A549 (cell line): ENCODE data around the gene KCNH8. TPM values are rescaled to one million over a fixed set of nuclear protein-coding genes. Genes with fewer than 3 reads are reported as not detected.
"Not testable (repeated sequence)": the region's sequence is repeated elsewhere in the genome, so short reads cannot be mapped to it uniquely, and the experiment has no call there.

Experiments used
- ATAC-seq, 2 experiments: fragments of 200-7000 bp in 1 of 2; fragments of >200 bp in 1 of 2; cut with Nextera tagmentation in 1 of 2; cut with Tn5 transposase in 1 of 2; 3 replicates each; pipeline versions ENCODE4 v1.8.0 to v1.9.1; 2018 to 2020; ENCODE audit warnings: mild to moderate bottlenecking in 1 of 2, moderate library complexity in 1 of 2
- CTCF ChIA-PET: fragments of 300-600 bp; sonication (Branson Sonifier 250); formaldehyde crosslinking; extraction: SDS; loops from one replicate; lab custom pipeline; 2021; ENCODE audit warnings: antibody characterized with exemption, inconsistent platforms; lab: Yijun Ruan, JAX
- POLR2A ChIA-PET: fragments of 350-600 bp; formaldehyde crosslinking; extraction: SDS; loops from one replicate; lab custom pipeline; 2021; ENCODE audit warnings: antibody characterized with exemption, inconsistent platforms; lab: Yijun Ruan, JAX
- DNase-seq, 2 experiments: peaks; one replicate each; pipeline versions ENCODE4 v3.0.0 to v3.0.0-alpha.2; 2011 to 2016; ENCODE audit warnings: low read depth in 1 of 2, low spot score in 1 of 2
- FAIRE-seq: peaks from 2 replicates; lab custom pipeline; 2011; peaks lifted over from hg19 to GRCh38; lab: Jason Lieb, UNC
- H3K27ac ChIP-seq, 2 experiments: fragments of >200 bp; sonication (Bioruptor Twin); formaldehyde crosslinking; 3 replicates each; pipeline ENCODE4 v1.5.1; 2016 to 2017
- H3K4me1 ChIP-seq: fragments of >200 bp; sonication (Bioruptor Twin); formaldehyde crosslinking; 3 replicates; pipeline ENCODE4 v1.6.1; 2016
- H3K4me2 ChIP-seq: fragments of >200 bp; sonication (Bioruptor Twin); formaldehyde crosslinking; 3 replicates; pipeline ENCODE4 v1.6.1; 2016
- H3K4me3 ChIP-seq: fragments of >200 bp; sonication (Bioruptor Twin); formaldehyde crosslinking; 3 replicates; pipeline ENCODE4 v1.5.1; 2016
- H3K9me3 ChIP-seq: fragments of >200 bp; sonication (Bioruptor Twin); formaldehyde crosslinking; 3 replicates; pipeline ENCODE4 v1.6.1; 2016
- CTCF ChIP-seq: fragments of >200 bp; sonication (Bioruptor Twin); formaldehyde crosslinking; IDR thresholded peaks from 3 replicates; pipeline ENCODE4 v1.5.1; 2016
- HEYL ChIP-seq: fragments of 250-450 bp; sonication (Bioruptor Pico); IDR thresholded peaks from 2 replicates; pipeline ENCODE4 v1.8.0; 2021; ENCODE audit warnings: mild to moderate bottlenecking, moderate library complexity
- HMGXB4 ChIP-seq: fragments of 250-450 bp; sonication (Bioruptor Pico); IDR thresholded peaks from 2 replicates; pipeline ENCODE4 v1.5.0; 2021; ENCODE audit warnings: mild to moderate bottlenecking, moderate library complexity, borderline replicate concordance
- JUN ChIP-seq, 2 experiments: fragments of >200 bp; sonication (Bioruptor Twin); formaldehyde crosslinking; IDR thresholded peaks; 2 replicates in 1 of 2; 3 replicates in 1 of 2; pipeline ENCODE4 v1.6.1; 2016 to 2017
- JUNB ChIP-seq: fragments of >200 bp; sonication (Bioruptor Twin); formaldehyde crosslinking; IDR thresholded peaks from 2 replicates; pipeline ENCODE4 v1.6.1; 2016
- MAX ChIP-seq: IDR thresholded peaks from 2 replicates; pipeline ENCODE4 v1.6.1; 2012
- NFE2L2 ChIP-seq: fragments of 150-350 bp; conservative IDR thresholded peaks from 2 replicates; pipeline ENCODE4 v1.6.1; 2014; ENCODE audit warnings: low read length
- NPAS2 ChIP-seq: fragments of 250-450 bp; sonication (Bioruptor Pico); IDR thresholded peaks from 2 replicates; pipeline ENCODE4 v1.8.0; 2022; ENCODE audit warnings: mild to moderate bottlenecking, moderate library complexity, borderline replicate concordance
- PHF8 ChIP-seq: fragments of 200-600 bp; sonication (generic); IDR thresholded peaks from 2 replicates; pipeline ENCODE4 v1.6.1; 2016; ENCODE audit warnings: low read depth, mild to moderate bottlenecking, antibody characterized with exemption, moderate library complexity, borderline replicate concordance
- POLR2AphosphoS2 ChIP-seq: conservative IDR thresholded peaks from 2 replicates; pipeline ENCODE4 v1.6.1; 2012; ENCODE audit warnings: low read length, improper control_type of control experiment, inconsistent platforms
- RFX5 ChIP-seq: fragments of 450-650 bp; IDR thresholded peaks from 2 replicates; pipeline ENCODE4 v1.7.1; 2014; ENCODE audit warnings: antibody characterized with exemption, mild to moderate bottlenecking, moderate library complexity
- RNF2 ChIP-seq: fragments of 200-600 bp; sonication (generic); IDR thresholded peaks from 2 replicates; pipeline ENCODE4 v1.6.1; 2016; ENCODE audit warnings: low read depth, mild to moderate bottlenecking, antibody characterized with exemption, moderate library complexity, borderline replicate concordance
- SMC3 ChIP-seq: fragments of >200 bp; sonication (Bioruptor Twin); formaldehyde crosslinking; IDR thresholded peaks from 3 replicates; pipeline ENCODE4 v1.6.1; 2018; ENCODE audit warnings: inconsistent platforms
- SREBF2 ChIP-seq: fragments of 450-650 bp; IDR thresholded peaks from 2 replicates; pipeline ENCODE4 v1.6.1; 2014; ENCODE audit warnings: mild to moderate bottlenecking, moderate library complexity
- USF2 ChIP-seq: fragments of 450-650 bp; IDR thresholded peaks from 2 replicates; pipeline ENCODE4 v1.6.1; 2014; ENCODE audit warnings: antibody characterized with exemption
- ZNF302 ChIP-seq: fragments of 250-450 bp; sonication (Bioruptor Pico); IDR thresholded peaks from 2 replicates; pipeline ENCODE4 v1.9.0; 2021; ENCODE audit warnings: inconsistent platforms, mild to moderate bottlenecking, moderate library complexity
- WGBS: methylation state at CpG from one replicate; pipeline ENCODE4 v1.1.6; 2017; ENCODE audit errors: missing lambda C conversion rate; 5-methylcytosine and 5-hydroxymethylcytosine counted together
- polyA minus RNA-seq: library from RNA; depleted of rRNA, polyadenylated mRNA; stranded (reverse); fragments of >200 nt; gene quantifications from 2 replicates; pipeline ENCODE4 v1.2.3, GENCODE V29; 2011; rRNA and poly(A)+ RNA removed
- polyA plus RNA-seq, 4 experiments: library from polyadenylated mRNA; depleted of rRNA in 3 of 4; stranded (reverse); fragments of >200 nt; fragmentation: RNase III in 1 of 4; extraction: RNeasy Plus Mini Kit Qiagen cat#74134 plus additional on column Dnase treatment in 1 of 4; gene quantifications; 2 replicates in 3 of 4; 3 replicates in 1 of 4; pipeline ENCODE4 v1.2.3, GENCODE V29; 2011 to 2017

KCNH8 gene
- polyA plus RNA-seq (2011; rRNA removed) = 0.03 TPM in 1 of 2 replicates, not detected in the other
- polyA plus RNA-seq (2012; cell fraction: cytosol; rRNA removed) = not detected in 2 replicates
- polyA plus RNA-seq (2012; cell fraction: nucleus; rRNA removed) = 0.01 TPM in 1 of 2 replicates, not detected in the other
- polyA plus RNA-seq (2017; fragmentation: RNase III; extraction: RNeasy Plus Mini Kit Qiagen cat#74134 plus additional on column Dnase treatment) = not detected in 3 replicates
- polyA minus RNA-seq = not detected in 2 replicates

GRCh38 chr3:19147905-19148767 lies at the start of gene KCNH8:
Gene KCNH8, plus strand, starts transcription at chr3:19148510. Its CDS starts 210 bp downstream, at chr3:19148720.
- ATAC-seq = peak in 1 of 2 experiments; percentile 12; a peak in 4 of 6 replicates
- CTCF ChIA-PET = no interaction called here
- no peak for FAIRE-seq

GRCh38 chr3:19102654-19103290 lies 45.5 kb upstream of the KCNH8 start:
- FAIRE-seq, CTCF ChIA-PET, DNase-seq, POLR2A ChIA-PET, ATAC-seq, H3K9me3 ChIP-seq, H3K4me1 ChIP-seq, H3K27ac ChIP-seq, H3K4me3 ChIP-seq: not testable (repeated sequence)
- peak overlapping the region; percentile 37; the same call in 2 of the 3 replicates for H3K4me2 ChIP-seq
- 21% methylated on average over 19 of the region's 29 CpGs for WGBS

More at GRCh38 chr3:19147905-19148767, at the start of gene KCNH8:
- peak within 1 kb of the TSS; percentile 58 for H3K4me3 ChIP-seq
- H3K4me2 ChIP-seq = peak within 1 kb of the TSS; percentile 97
- DNase-seq = peak in 1 of 2 experiments; percentile 3
- peaks cover 11% of the 10 kb centered on the region for H3K4me1 ChIP-seq
- TF ChIP-seq NPAS2 (CRISPR knock-in tag) (no peak), ZNF302 (CRISPR knock-in tag) (no peak)
- 12% methylated on average over 21 of the region's 64 CpGs for WGBS
- POLR2A ChIA-PET = no interaction called here
- H3K9me3 ChIP-seq = no peaks in the 10 kb centered on the region; the same call in 2 of the 3 replicates
- H3K27ac ChIP-seq = peak within 1 kb of the TSS in 1 of 2 experiments; percentile 68; a peak in 3 of 6 replicates

- TF ChIP-seq SMC3 (no peak), JUN (IDR thresholded peaks at IDR 0.05) (no peak), JUNB (no peak), USF2 (no peak), RFX5 (no peak), POLR2AphosphoS2 (no peak), CTCF (no peak), MAX (no peak), RNF2 (no peak), HEYL (CRISPR knock-in tag) (no peak), PHF8 (no peak), SREBF2 (no peak), NFE2L2 (no peak), HMGXB4 (no peak)
- H3K27ac ChIP-seq = no peak overlapping the region
- no peak overlapping the region for H3K4me3 ChIP-seq
- no peaks in the 10 kb centered on the region for H3K9me3 ChIP-seq
- FAIRE-seq (no peak), DNase-seq (no peak), ATAC-seq (no peak)
- no peak overlapping the region for H3K4me2 ChIP-seq
- H3K4me1 ChIP-seq = no peaks in the 10 kb centered on the region
- POLR2A ChIA-PET = no interaction called here
- CTCF ChIA-PET = no interaction called here
- 21% methylated on average over 3 of the region's 3 CpGs for WGBS
These were observed 44.8 kb upstream of the KCNH8 start for GRCh38 chr3:19103510-19103909.
